Prostate gland (tissue), 2 donors: ENCODE data around the gene NR2E3. TPM values are rescaled to one million over a fixed set of nuclear protein-coding genes. Genes with fewer than 3 reads are reported as not detected.

Experiments
- DNase-seq: peaks from one replicate; pipeline ENCODE4 v3.0.0-alpha.2; 2019; ENCODE audit warnings: low spot score
- H3K27ac ChIP-seq, 2 donors: fragments of 200-600 bp; sonication (generic); 2 replicates each; pipeline ENCODE4 v1.5.1; 2017 to 2019
- H3K27me3 ChIP-seq: fragments of 200-600 bp; sonication (generic); replicated peaks from 2 replicates; pipeline ENCODE4 v1.5.1; 2019; ENCODE audit not compliant: insufficient read depth
- H3K36me3 ChIP-seq, 2 donors: fragments of 200-600 bp; sonication (generic); 1 replicate in 1 of 2; 2 replicates in 1 of 2; pipeline versions ENCODE4 v1.5.1 to v1.8.1; 2017 to 2019
- H3K4me1 ChIP-seq: fragments of 200-600 bp; sonication (generic); replicated peaks from 2 replicates; pipeline ENCODE4 v1.5.1; 2019
- H3K4me3 ChIP-seq, 2 donors: fragments of 200-600 bp; sonication (generic); 2 replicates each; pipeline ENCODE4 v1.5.1; 2017 to 2019
- H3K9me3 ChIP-seq: fragments of 200-600 bp; sonication (generic); 2 replicates; pipeline ENCODE4 v1.5.1; 2017
- POLR2A ChIP-seq: fragments of 450-650 bp; IDR thresholded peaks from one replicate; pipeline ENCODE4 v1.6.1; 2016; ENCODE audit warnings: antibody characterized with exemption, mild to moderate bottlenecking
- POLR2AphosphoS5 ChIP-seq: sonication (generic); formaldehyde crosslinking; IDR thresholded peaks from one replicate; pipeline ENCODE4 v1.6.1; 2017; ENCODE audit warnings: antibody characterized with exemption
- WGBS: methylation state at CpG from one replicate; pipeline ENCODE4 v1.1.5; 2018; 5-methylcytosine and 5-hydroxymethylcytosine counted together
- intact Hi-C: fragments of 100-400 bp; cut with DNase I; formaldehyde crosslinking; loops from one replicate; pipeline ENCODE4 v1.14.2; 2022
- total RNA-seq, 2 donors: library from RNA; depleted of rRNA; stranded (reverse); fragments of >200 nt; gene quantifications; one replicate each; pipeline ENCODE4 v1.1.0, GENCODE V29; 2016
- TF ChIP-seq, protein P1 (sequence below), 4 experiments: fragments of 200-600 bp in 2 of 4; fragments of 450-650 bp in 2 of 4; sonication (generic) in 2 of 4; IDR thresholded peaks; 1 replicate in 3 of 4; 2 replicates in 1 of 4; pipeline ENCODE4 v1.5.1; 2016 to 2019; ENCODE audit warnings: antibody characterized with exemption in 4 of 4, mild to moderate bottlenecking in 2 of 4, moderate library complexity in 2 of 4

Gene NR2E3
- total RNA-seq, 2 donors from 2014 or later, result 0.51 to 2.1 TPM

- 14% methylated on average over 13 of the region's 13 CpGs for WGBS
- H3K9me3 ChIP-seq, result no peaks in the 10 kb centered on the region
- intact Hi-C loops, result no loop called here
- H3K27ac ChIP-seq, result peak overlapping the region; percentile 16 to 28
- no peak for DNase-seq
- no peaks in the 10 kb centered on the region for H3K4me1 ChIP-seq
- no peaks in the 10 kb centered on the region for H3K36me3 ChIP-seq
- H3K27me3 ChIP-seq, result no peaks in the 10 kb centered on the region
- no peak overlapping the region for H3K4me3 ChIP-seq
- TF ChIP-seq, protein P1, sequence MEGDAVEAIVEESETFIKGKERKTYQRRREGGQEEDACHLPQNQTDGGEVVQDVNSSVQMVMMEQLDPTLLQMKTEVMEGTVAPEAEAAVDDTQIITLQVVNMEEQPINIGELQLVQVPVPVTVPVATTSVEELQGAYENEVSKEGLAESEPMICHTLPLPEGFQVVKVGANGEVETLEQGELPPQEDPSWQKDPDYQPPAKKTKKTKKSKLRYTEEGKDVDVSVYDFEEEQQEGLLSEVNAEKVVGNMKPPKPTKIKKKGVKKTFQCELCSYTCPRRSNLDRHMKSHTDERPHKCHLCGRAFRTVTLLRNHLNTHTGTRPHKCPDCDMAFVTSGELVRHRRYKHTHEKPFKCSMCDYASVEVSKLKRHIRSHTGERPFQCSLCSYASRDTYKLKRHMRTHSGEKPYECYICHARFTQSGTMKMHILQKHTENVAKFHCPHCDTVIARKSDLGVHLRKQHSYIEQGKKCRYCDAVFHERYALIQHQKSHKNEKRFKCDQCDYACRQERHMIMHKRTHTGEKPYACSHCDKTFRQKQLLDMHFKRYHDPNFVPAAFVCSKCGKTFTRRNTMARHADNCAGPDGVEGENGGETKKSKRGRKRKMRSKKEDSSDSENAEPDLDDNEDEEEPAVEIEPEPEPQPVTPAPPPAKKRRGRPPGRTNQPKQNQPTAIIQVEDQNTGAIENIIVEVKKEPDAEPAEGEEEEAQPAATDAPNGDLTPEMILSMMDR (IDR thresholded peaks at IDR 0.05), result peak; percentile 36 to 56 (median 51)
- TF ChIP-seq POLR2AphosphoS5 (peak; percentile 33), POLR2A (no peak)
Observed at GRCh38 chr15:71780115-71780976, 30.0 kb upstream of the NR2E3 start.

DNA sequence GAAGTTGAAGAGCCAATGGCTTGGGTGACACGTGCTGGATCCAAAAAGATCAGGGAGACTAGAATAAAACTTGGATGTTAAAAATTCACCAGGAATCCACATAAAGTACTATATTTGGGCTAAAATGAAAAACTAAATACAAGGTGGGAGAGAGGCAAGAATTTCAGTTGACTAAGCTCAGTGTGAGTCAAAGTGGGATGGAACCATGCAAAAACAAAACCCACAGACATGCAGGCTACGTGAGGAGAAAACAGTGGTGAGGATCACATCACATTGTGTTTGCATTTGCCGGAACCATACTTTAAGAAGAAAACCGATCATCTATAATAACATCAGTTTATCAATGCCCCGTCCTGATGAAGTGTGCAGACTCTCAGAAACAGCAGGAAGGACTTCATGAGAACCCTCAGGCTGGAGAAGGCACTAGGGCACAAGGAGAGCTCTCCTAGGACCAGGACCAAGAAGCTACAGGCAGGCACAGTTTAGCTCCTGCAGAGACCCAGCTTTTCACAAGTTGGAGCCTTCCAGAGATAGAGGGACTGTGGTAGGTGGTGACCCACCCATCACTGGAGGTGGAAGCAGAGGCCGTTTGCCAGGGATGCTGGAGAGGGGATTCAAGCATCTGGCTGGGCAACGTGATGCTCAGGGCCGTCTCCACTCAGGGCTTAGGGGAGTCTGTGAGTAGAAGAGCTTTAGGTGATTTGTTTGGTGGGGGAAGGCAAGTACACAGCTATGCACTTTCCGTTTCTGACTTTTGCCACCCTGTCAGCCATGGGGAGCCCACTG, 29.0 kb upstream of the NR2E3 start:
- H3K4me3 ChIP-seq, result no peak overlapping the region
- 95% methylated on average over 9 of the region's 9 CpGs for WGBS
- no peaks in the 10 kb centered on the region for H3K9me3 ChIP-seq
- H3K4me1 ChIP-seq, result no peaks in the 10 kb centered on the region
- H3K36me3 ChIP-seq, result no peaks in the 10 kb centered on the region
- H3K27ac ChIP-seq, result peak overlapping the region in 1 of 2 donors; percentile 28
- intact Hi-C loops, result no loop called here
- no peak for DNase-seq
- H3K27me3 ChIP-seq, result no peaks in the 10 kb centered on the region
- no peak for TF ChIP-seq POLR2AphosphoS5
- TF ChIP-seq, protein P1 (IDR thresholded peaks at IDR 0.05), result no peak
- TF ChIP-seq POLR2A, result no peak

- no peak for DNase-seq
- intact Hi-C loops, result no loop called here
Observed at GRCh38 chr15:71781965-71782265, 28.4 kb upstream of the NR2E3 start.

GRCh38 chr15:71782422-71783165, 27.8 kb upstream of the NR2E3 start:
- no peak overlapping the region for H3K27ac ChIP-seq

More at GRCh38 chr15:71781965-71782265, 28.4 kb upstream of the NR2E3 start:
- H3K27me3 ChIP-seq, result no peaks in the 10 kb centered on the region
- H3K36me3 ChIP-seq, result no peaks in the 10 kb centered on the region
- H3K4me3 ChIP-seq, result no peak overlapping the region
- H3K9me3 ChIP-seq, result no peaks in the 10 kb centered on the region
- TF ChIP-seq POLR2A, result no peak
- TF ChIP-seq, protein P1 (IDR thresholded peaks at IDR 0.05), result no peak
- TF ChIP-seq POLR2AphosphoS5, result no peak
- WGBS, result 90% methylated on average over 8 of the region's 8 CpGs
- H3K27ac ChIP-seq, result no peak overlapping the region
- no peaks in the 10 kb centered on the region for H3K4me1 ChIP-seq

More at GRCh38 chr15:71782422-71783165, 27.8 kb upstream of the NR2E3 start:
- intact Hi-C loops, result no loop called here
- Histone ChIP-seq H3K27me3 (no peaks in the 10 kb centered on the region), H3K4me1 (no peaks in the 10 kb centered on the region), H3K9me3 (no peaks in the 10 kb centered on the region), H3K4me3 (no peak overlapping the region), H3K36me3 (no peaks in the 10 kb centered on the region)
- DNase-seq, result no peak
- TF ChIP-seq POLR2AphosphoS5, result no peak
- TF ChIP-seq, protein P1 (IDR thresholded peaks at IDR 0.05), result no peak
- no peak for TF ChIP-seq POLR2A
- WGBS, result 74% methylated on average over 10 of the region's 10 CpGs
